Suprapubic skin (tissue), 4 donors: ENCODE results near the gene FCER2.

ENCODE experiments used
- POLR2A ChIP-seq, 2 donors: fragments of 450-650 bp; IDR thresholded peaks; one replicate each; pipeline ENCODE4 v1.6.1; 2017; ENCODE audit warnings: antibody characterized with exemption in 2 of 2, mild to moderate bottlenecking in 2 of 2, moderate library complexity in 2 of 2
- POLR2AphosphoS5 ChIP-seq, 3 donors: sonication (generic); formaldehyde crosslinking; IDR thresholded peaks; one replicate each; pipeline ENCODE4 v1.6.1; 2017; ENCODE audit warnings: antibody characterized with exemption in 3 of 3
- TF ChIP-seq, protein P1 (sequence below), 2 donors: fragments of 200-600 bp in 1 of 2; fragments of 450-650 bp in 1 of 2; sonication (generic) in 1 of 2; IDR thresholded peaks; one replicate each; pipeline ENCODE4 v1.5.1; 2016 to 2019; ENCODE audit warnings: antibody characterized with exemption in 2 of 2, mild to moderate bottlenecking in 1 of 2, moderate library complexity in 1 of 2

- TF ChIP-seq, protein P1, sequence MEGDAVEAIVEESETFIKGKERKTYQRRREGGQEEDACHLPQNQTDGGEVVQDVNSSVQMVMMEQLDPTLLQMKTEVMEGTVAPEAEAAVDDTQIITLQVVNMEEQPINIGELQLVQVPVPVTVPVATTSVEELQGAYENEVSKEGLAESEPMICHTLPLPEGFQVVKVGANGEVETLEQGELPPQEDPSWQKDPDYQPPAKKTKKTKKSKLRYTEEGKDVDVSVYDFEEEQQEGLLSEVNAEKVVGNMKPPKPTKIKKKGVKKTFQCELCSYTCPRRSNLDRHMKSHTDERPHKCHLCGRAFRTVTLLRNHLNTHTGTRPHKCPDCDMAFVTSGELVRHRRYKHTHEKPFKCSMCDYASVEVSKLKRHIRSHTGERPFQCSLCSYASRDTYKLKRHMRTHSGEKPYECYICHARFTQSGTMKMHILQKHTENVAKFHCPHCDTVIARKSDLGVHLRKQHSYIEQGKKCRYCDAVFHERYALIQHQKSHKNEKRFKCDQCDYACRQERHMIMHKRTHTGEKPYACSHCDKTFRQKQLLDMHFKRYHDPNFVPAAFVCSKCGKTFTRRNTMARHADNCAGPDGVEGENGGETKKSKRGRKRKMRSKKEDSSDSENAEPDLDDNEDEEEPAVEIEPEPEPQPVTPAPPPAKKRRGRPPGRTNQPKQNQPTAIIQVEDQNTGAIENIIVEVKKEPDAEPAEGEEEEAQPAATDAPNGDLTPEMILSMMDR (IDR thresholded peaks at IDR 0.05): no peak
- TF ChIP-seq POLR2AphosphoS5 (IDR thresholded peaks at IDR 0.05): no peak
- no peak for TF ChIP-seq POLR2A (IDR thresholded peaks at IDR 0.05)
Measured at GRCh38 chr19:7690779-7691258, 11.1 kb downstream of the FCER2 start.
